HG03135 (cell line): ENCODE results near the gene SCRT2.

Experiments used
- ATAC-seq: cut with Tn5 transposase; IDR thresholded peaks from one replicate; pipeline ENCODE4 v1.9.1; 2021; ENCODE audit warnings: mild to moderate bottlenecking, moderate library complexity; ENCODE audit not compliant: unreplicated experiment

The SCRT2 gene

GRCh38 chr20:635028-635892 is 40.3 kb downstream of the SCRT2 start:
- no peak for ATAC-seq

GRCh38 chr20:634148-634925 is 41.3 kb downstream of the SCRT2 start:
- ATAC-seq, result no peak

GRCh38 chr20:631101-631500 is 44.5 kb downstream of the SCRT2 start:
- no peak for ATAC-seq

GRCh38 chr20:626579-626978 is 49.0 kb downstream of the SCRT2 start:
- ATAC-seq, result no peak

- no peak for ATAC-seq
These were observed 50.2 kb downstream of the SCRT2 start for GRCh38 chr20:625360-625932.

GRCh38 chr20:623704-624103 is 51.9 kb downstream of the SCRT2 start:
- ATAC-seq, result no peak

- ATAC-seq, result no peak
These were observed 52.6 kb downstream of the SCRT2 start for GRCh38 chr20:623021-623420.

GRCh38 chr20:622161-622560 is 53.4 kb downstream of the SCRT2 start:
- no peak for ATAC-seq

GRCh38 chr20:621125-621756 is 54.4 kb downstream of the SCRT2 start:
- no peak for ATAC-seq

- ATAC-seq, result no peak
These were observed 55.4 kb downstream of the SCRT2 start for GRCh38 chr20:620246-620645.

- ATAC-seq, result no peak
These were observed 56.6 kb downstream of the SCRT2 start for GRCh38 chr20:618980-619379.

- ATAC-seq, result no peak
These were observed 57.5 kb downstream of the SCRT2 start for GRCh38 chr20:617934-618690.

- no peak for ATAC-seq
These were observed 60.1 kb downstream of the SCRT2 start for GRCh38 chr20:615514-615913.

- ATAC-seq, result no peak
These were observed 63.8 kb downstream of the SCRT2 start for GRCh38 chr20:611843-612185.
